ENCODE data around the gene SAP30L.

DNA sequence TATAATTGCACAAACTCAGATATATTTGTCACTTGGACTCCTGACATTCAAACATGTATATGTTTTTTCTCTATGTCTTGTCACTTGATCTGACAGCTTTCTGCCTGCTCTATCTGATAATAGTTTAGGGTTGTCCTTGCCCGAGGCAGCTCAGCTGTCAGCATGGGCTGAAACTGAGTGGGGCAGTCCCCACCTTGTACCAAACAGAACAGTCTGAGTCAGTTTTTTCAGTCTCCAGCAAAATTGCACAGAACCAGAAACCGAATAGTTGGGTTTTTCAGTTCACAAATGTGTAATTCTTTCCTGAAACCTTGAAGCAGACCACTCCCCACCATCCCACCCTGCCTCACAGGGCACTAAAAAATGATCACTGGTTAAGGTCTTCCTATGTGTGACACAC, 41.7 kb downstream of the SAP30L start:
- TF ChIP-seq, protein P1, sequence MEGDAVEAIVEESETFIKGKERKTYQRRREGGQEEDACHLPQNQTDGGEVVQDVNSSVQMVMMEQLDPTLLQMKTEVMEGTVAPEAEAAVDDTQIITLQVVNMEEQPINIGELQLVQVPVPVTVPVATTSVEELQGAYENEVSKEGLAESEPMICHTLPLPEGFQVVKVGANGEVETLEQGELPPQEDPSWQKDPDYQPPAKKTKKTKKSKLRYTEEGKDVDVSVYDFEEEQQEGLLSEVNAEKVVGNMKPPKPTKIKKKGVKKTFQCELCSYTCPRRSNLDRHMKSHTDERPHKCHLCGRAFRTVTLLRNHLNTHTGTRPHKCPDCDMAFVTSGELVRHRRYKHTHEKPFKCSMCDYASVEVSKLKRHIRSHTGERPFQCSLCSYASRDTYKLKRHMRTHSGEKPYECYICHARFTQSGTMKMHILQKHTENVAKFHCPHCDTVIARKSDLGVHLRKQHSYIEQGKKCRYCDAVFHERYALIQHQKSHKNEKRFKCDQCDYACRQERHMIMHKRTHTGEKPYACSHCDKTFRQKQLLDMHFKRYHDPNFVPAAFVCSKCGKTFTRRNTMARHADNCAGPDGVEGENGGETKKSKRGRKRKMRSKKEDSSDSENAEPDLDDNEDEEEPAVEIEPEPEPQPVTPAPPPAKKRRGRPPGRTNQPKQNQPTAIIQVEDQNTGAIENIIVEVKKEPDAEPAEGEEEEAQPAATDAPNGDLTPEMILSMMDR (IDR thresholded peaks at IDR 0.05): no peak
- TF ChIP-seq POLR2A (IDR thresholded peaks at IDR 0.05): no peak

Data from Peyer's patch (tissue), 4 donors.